DND-41 (cell line): ENCODE measurements around the gene AFAP1L1.

Source experiments
- EZH2 ChIP-seq: IDR thresholded peaks from 3 replicates; pipeline ENCODE4 v1.6.1; 2012; ENCODE audit warnings: borderline replicate concordance, low read depth, mild to moderate bottlenecking, moderate library complexity, low read length, inconsistent platforms; ENCODE audit not compliant: severe bottlenecking
- TF ChIP-seq, protein P1 (sequence below): IDR thresholded peaks from 2 replicates; pipeline ENCODE4 v1.5.1; 2012; ENCODE audit warnings: borderline replicate concordance, low read length, moderate library complexity, mild to moderate bottlenecking; ENCODE audit not compliant: poor library complexity, severe bottlenecking; ENCODE audit errors: extremely low read depth

DNA sequence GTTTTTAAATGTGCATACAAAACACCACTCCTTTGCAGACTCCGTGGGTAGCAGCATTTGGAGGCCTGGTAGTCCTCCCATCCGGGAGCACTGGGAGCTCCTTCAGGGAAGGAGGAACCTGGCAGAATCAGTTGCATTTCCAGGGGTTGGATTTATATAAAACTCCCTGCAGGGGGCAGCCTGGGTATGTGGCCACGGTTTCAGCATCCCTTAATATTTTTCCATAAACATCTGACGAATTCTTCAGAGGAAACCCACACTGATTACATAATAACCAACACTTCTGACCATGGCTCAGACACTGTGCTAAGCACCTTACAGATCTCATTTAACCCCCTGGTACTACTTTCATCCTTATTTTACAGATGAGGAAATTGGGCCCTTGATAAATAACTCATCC lies 6.1 kb upstream of the AFAP1L1 start:
- TF ChIP-seq, protein P1, sequence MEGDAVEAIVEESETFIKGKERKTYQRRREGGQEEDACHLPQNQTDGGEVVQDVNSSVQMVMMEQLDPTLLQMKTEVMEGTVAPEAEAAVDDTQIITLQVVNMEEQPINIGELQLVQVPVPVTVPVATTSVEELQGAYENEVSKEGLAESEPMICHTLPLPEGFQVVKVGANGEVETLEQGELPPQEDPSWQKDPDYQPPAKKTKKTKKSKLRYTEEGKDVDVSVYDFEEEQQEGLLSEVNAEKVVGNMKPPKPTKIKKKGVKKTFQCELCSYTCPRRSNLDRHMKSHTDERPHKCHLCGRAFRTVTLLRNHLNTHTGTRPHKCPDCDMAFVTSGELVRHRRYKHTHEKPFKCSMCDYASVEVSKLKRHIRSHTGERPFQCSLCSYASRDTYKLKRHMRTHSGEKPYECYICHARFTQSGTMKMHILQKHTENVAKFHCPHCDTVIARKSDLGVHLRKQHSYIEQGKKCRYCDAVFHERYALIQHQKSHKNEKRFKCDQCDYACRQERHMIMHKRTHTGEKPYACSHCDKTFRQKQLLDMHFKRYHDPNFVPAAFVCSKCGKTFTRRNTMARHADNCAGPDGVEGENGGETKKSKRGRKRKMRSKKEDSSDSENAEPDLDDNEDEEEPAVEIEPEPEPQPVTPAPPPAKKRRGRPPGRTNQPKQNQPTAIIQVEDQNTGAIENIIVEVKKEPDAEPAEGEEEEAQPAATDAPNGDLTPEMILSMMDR = peak; percentile 17
- TF ChIP-seq EZH2 = no peak
